ENCODE measurements around the gene NFKB1.
"Not testable (repeated sequence)": the region's sequence is repeated elsewhere in the genome, so short reads cannot be mapped to it uniquely, and the experiment has no call there.

The NFKB1 gene

DNA sequence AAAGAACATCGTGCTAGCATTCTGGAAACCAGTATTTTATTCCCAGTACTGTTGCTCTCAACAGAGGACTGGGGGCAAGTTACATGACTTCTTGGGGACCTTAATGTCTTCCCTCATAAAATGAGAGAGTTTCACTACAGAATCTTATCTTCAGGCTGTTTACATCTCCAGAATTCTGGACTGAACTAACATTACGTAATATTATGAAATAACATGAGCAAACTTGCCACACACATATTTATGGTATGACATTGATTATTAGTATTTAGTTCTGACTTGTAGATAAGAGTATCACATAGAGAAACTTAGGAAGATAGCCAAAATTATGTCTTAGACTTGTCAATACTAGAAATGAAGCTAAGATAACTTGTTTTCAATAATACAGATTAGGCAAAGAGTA lies 68.0 kb downstream of the NFKB1 start:
- DNase-seq: no peak

DNA sequence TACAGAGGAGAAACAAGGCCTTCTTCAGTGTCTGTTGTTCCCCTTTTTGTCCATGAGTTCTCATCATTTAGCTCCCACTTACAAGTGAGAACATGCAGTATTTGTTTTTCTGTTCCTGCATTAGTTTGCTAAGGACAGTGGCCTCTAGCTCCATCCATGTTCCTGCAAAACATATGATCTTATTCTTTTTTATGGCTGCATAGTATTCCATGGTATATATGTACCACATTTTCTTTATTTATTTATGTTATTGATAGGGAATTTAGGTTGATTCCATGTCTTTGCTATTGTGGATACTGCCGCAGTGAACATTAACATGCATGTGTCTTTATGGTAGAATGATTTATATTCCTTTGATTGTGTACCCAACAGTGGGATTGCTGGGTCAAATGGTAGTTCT lies 69.1 kb downstream of the NFKB1 start:
- not testable (repeated sequence) for DNase-seq

DNA sequence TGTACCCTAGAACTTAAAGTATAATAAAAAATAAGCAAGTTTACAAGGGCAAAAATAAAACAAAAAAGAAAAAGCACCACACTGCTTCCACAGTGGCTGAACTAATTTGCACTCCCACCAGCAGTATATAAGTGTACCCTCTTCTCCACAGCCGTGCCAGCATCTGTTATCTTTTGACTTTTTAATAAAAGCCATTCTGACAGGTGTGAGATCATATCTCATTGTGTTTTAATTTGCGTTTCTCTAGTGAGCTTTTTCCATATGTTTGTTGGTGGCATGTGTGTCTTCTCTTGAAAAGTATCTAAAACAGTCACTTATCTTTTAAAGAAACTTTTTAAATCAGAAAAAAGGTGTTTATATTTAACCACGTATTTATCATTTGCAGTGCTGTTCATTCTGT lies 71.3 kb downstream of the NFKB1 start:
- no peak for DNase-seq

DNA sequence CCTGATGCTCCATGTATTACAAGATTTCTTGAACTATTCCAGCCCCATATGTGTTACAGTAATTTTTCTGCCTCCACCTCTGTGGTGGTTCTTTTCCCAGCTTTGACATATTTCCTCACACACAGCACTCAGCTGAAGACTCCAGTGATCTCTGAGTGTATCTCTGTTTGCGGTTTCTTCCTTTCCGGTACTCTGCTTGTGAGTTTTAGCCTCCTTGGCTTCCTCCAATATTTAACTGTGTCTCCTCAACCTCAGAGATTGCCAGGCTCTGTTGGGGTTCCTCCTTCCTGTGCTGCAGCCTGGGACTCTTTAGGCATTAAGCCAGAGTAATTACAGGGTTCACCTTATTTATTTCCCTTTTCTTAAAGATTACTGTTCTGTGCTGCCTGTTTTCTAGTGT lies 73.2 kb downstream of the NFKB1 start:
- no peak for DNase-seq

DNA sequence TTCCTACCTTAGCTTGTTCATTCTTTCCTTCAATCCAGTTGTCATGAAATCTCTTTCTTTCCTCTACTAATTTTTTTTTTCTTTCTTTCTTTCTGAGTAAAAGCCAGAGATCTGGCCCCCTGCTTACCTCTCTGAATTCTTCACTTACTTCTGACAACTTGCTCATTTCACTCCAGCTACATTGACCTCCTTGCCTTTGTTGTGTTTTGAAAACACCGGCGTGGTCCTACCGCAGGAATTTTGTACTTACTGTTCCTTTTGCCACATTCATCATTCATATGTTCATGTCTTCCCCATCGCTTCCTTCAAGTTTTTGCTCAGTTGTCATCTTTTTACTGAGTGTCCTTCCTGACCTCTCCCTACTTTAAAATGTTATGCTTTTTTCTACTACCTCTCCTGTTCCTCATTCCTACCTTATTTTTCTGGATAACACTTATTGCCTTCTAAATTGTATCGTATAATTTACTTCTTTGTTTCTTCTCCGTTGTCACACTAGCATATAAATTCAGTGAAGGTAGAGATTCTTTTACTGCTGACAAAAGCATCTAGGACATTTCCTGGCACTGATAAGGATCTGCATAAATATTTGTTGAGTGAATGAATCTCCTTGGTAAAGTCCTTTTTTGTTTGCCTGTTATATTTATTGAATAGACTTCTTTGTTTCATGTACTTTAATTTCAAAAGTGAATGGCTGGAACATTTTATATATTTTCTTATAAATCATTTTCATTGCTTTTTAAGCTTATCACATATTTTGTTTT lies 74.4 kb downstream of the NFKB1 start:
- no peak for DNase-seq

DNA sequence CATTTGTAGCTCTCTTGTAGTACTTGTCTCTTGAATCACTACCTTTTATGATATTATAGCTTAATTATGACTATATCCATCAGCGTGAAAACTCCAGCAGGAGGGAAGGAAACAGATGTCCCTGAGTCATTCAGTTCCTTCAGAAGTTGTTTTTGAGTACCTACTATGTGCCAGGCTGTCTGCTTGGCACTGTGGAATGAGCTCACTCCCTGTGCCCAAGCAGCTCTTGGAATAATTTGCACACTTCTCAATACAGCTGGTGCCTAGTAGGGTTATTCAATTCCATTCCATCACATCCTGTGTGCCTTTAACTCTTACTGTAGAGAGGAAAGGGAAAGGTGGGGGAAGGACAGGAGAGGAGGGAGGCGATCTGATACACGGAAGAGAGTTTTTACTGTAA lies 77.1 kb downstream of the NFKB1 start:
- DNase-seq: no peak

DNA sequence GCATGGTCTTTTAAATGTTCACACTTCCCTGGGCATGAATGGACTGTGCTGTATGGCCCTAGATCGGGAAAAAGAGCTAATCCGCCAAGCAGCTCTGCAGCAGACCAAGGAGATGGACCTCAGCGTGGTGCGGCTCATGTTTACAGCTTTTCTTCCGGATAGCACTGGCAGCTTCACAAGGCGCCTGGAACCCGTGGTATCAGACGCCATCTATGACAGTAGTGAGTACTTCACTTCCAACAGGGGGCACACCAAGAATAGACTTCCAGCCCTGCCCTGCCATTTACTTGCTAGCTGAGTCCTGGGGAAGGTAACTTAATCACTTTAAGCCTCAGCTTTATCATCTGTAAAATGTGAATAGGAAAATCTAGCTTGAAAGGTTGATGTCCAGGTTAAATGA lies 77.7 kb downstream of the NFKB1 start:
- no peak for DNase-seq

DNA sequence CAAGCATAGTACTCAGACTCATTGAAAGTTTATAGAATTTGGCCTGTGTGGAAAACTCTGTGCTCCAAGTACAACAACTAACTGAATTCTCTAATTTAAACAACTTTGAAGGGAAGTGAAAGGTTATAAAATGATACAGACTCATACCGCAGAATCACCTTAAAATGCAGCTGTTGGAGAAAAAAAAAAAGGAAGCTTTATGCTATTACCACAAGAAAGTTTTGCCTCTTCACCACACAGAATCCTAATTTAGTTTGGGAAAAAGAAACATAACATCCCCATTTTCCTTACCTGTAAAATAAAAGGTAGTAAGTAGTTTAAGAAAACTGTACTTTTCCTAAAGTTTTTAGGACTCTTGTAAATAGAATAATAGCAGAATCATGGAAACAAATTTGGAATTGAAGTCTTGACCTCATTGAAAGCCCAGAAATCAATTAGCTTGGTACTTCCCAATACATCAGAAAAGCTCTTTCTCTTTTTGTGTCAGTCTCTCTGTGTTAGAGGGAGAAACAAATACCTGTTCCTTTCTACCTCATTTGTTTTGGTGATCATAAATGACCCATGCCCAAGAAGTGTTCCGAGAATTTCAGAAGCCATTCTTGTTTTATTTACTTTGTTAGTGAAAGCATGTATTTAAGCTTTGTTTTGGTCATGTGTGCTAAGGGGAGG lies 78.8 kb downstream of the NFKB1 start:
- DNase-seq: no peak

DNA sequence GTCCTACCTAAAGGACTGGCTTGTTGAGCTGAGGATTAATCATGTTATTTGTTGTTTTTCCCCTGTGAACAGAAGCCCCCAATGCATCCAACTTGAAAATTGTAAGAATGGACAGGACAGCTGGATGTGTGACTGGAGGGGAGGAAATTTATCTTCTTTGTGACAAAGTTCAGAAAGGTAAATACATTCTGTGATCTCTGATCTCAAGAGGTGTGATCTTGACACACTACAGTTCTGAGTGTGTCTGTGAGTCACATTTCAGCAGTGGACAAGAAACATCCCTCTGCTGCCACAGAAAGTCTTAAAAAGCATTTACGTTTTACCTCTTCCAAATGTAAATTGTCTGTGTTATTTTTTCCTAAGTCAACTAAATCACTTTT lies 79.3 kb downstream of the NFKB1 start:
- DNase-seq: no peak

DNA sequence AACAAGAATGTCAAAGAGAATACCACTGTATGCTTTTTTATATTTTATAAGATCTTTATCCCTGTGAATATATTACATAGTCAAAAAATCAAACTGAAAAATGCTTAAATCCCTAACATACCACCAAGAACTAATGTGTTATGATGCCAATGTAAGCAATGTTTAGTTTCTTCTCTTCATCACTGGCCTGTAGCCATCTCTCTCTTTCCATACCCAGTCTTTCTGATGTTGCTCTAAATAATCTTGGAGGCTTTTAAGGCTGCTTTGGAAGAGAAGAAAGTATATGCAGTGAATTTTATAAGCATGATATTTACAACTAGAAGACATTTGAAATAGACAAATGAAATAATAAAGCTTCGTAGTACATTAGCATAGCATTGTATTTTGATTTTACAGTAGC lies 82.9 kb downstream of the NFKB1 start:
- DNase-seq: no peak

DNA sequence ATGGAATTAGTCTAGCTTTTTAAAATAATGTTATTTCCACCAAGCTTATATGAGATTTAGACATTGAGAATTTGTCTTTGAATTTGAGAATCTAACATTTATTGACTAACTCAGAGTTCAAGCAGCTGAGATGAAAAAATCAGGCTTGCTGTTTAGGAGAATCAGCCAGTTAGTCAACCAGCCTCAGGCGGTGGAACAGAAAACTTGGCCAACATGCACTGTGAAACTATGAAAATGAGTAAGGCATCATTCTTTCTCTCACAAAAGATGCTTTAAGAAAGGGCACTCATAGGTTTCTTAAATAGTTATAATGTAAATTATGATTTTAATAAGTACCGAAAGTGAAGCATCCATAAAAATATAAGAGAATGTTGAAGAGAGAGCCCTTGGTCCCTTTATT lies 84.2 kb downstream of the NFKB1 start:
- DNase-seq: no peak

DNA sequence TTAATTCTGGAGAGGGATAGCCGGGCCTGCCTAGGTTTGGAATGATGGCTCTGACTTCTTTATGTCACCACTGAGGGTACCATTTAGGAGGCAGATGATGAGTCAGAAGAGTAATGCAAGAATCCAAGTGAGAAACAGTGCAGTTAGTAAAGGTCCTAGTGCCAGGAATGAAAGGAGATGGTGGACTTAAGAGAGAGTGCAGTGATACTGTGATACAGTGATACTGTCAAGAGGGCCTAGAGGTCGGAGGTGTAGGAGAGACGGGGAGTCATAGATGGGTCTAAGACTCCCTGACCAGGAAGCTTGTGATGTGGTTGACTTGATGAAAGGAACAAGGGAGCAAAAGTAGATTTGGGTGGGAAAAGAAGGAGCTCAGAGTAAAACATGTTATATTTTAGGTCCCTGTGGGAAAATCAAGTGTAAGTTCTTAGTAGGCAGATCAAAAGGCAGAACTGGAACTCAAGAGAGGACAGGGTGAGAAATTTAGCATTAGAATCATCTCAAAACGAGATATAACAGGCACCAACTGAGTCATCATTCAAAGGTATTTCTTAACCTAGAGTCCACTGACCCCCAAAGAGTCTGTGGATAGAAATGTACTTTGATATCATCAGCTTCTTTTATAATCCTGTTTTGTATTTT lies 85.0 kb downstream of the NFKB1 start:
- DNase-seq: no peak

DNA sequence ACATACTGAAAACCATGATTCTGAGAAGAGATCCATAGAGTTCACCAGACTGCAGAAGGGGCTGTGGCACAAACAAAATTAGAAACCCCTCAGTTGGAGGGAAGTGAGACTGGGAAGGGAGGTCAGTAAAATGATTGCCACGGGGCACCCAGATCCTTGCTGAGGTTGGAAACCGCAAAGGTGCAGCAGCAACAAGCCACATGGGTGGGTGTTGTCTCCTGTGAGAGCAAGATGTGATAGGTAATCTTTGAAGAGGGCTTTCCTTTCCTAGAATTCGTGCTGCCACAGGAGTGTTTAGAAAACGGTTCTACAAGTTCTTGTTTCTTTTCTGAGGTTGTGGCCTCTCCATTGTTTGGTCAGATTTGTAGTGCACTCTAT lies 85.5 kb downstream of the NFKB1 start:
- DNase-seq: no peak

DNA sequence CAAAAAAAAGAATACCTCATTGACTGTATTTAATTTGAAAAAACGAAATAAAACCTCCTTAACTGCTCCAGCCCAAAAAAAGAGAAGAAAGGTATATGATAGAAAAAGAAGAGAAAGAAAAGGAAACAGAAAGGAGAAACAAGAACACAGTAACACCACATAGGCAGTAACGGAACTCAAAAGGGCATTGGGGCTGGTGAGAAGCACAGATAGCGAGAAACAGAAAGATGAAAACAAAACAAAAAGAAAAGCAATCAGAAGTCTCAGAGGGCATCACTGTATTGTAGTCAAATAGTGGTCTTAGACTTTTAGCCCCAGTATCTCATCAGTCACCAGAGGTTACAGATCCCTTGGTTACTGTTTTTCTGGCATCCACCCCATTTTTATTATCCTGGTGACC lies 88.6 kb downstream of the NFKB1 start:
- DNase-seq: no peak

DNA sequence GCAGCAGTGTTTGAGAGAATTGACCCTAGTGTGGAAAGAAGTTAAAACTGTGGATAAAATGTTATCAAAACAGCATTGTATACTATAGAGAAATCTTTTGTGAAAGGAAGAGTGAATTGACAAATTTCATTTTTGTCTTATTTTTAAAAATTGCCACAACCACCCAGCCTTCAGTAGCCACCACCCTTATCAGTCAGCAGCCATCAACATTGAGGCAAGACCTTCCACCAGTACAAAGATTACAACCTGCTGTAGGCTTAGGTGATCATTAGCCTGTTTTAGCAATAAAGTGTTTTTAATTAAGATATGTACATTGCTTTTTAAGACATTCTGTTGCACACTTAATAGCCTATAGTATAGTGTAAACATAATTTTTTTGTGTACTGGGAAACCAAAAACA lies 91.1 kb downstream of the NFKB1 start:
- DNase-seq: no peak

DNA sequence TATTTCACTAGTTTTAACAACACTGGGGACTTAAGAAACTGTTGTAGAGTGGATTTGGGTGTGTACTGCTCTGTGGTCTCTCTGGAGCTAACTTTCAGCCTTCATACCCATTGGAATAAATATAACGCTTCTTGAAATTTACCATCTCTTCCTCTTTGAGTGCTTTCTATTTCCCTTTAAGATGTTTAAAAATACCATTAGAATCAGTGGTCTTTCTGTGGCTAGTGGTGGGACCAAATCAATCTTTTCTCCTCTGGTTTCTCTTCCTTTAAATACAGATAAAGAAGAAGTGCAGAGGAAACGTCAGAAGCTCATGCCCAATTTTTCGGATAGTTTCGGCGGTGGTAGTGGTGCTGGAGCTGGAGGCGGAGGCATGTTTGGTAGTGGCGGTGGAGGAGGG lies 92.0 kb downstream of the NFKB1 start:
- no peak for DNase-seq

DNA sequence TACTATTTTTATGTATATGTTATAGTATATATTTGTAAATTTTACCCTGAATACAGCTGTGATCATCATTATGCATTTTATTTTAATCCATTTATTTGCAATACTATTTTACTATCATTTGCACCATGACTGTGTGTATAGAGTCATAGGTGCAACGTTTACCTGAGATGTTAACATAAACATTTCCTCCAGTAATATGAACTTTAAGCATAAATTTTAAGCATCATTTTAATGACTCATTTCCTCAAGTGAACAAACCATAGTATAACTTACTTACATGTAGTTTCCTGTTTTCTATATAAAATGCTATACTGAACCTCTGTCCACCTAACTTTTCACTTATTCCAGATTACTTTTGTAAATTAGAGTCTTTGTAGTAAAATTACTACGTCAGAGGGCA lies 92.8 kb downstream of the NFKB1 start:
- no peak for DNase-seq

DNA sequence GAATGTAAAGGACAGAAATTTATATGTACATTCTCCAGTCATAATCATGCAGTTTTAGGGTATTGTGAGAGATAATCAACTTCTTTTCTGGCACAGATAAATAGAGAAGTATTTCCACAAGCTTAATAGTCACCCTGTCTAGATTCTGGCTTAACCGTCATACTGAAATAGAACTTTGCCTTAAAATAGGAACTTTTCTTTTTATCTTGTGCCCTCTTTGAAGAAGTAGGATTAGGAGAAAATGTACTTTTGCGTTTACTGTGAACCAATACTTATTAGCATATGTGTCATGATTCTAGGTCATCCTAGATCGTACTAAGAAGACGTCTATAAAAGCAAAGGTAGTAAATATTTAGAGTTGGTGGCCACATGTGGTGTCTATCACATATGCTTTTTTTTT lies 95.4 kb downstream of the NFKB1 start:
- DNase-seq: no peak

DNA sequence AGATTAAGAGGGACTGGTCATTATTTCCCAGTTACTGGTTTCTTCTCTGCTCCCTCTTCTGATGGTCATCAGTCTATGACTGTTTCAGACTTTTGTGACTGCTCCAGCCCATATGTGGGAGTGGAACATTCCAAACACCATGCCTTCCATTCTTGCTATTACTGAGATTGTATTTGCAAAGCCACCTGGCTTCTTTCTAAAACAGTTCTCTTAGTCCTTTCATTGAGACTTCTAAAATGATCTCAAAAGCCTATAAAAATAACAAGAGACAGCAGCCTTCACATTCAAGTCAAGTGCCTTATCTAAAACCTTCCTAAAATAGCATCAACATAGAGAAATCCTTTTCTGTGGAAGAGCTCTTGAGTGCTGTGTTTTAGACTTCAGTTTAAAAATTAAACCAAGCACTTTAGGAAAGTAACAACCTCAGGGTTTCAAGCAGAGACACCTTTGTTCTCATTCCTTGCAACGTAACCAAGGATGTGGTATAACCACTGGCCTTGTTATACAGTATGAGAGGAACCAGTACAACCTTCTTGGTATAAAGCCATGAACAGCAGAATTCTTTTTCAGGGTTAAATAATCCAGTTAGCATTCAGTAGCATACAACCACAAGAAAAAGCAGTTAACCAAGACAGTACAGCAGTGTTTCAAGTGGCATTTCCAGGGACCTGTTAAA lies 97.1 kb downstream of the NFKB1 start:
- no peak for DNase-seq

DNA sequence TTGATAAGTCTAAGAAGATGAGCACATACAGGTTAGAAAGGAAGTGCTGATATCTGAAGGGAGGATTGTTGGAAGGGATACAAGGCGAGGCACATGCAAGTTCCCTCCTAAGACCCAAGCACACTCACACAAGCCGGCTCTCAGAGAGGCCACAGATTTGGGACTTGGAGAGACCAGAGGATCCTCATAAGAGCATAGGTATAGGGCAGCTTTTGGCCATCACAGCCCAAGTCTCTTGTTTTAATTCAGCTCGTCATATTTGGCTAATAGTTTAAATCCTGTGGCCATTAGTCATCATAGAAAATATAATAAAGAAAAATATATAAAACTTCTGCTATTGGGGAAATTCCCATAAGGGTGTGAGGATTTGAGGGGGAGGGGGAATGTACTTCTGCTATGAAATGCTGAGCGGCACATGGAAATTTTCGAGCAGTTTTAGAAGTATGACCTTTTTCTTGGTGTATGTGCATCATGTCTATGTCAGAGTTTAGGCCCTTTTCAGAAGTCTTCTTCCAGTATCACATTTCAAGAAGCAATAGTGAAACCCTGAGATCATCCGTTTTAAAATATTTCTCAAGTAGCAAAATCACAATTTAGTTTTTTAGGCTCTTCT lies 97.7 kb downstream of the NFKB1 start:
- no peak for DNase-seq

DNA sequence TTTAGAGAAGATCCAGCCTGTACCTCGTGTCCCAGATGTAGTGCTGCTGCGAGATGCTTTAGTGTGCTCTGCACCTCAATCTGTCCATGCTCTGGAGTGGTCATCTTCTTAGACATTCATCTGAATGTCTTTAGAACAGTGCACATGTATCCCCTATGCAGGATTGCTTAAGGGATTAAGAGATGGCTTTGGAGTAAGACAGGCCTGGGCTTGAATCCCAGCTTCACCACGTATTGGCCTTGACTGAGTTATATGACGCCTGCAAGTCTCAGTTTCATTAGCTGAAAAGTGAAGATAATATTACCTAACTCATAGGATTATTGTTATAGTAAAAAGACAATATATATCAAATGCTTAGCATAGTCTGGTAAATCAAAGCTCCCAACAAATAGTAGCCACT lies 98.3 kb downstream of the NFKB1 start:
- DNase-seq: no peak

DNA sequence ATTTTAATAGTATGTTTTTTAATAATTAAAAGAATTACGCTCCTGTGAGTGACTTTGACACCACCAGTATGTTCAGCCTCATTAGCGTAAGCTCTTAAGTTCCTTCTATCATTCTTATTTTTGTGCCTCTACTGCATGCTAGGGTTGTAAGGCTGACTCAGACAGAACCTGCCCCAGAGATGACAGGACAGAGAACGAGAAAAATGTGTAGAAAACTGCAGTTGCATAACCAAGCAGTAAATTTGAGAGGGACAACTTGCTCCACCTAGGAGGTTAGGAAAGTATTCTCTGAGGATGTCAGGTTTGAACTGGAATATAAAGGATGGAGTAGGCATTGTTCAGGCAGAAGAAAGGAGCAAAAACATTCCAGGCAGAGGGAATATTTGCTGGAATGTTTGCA lies 98.7 kb downstream of the NFKB1 start:
- no peak for DNase-seq

DNA sequence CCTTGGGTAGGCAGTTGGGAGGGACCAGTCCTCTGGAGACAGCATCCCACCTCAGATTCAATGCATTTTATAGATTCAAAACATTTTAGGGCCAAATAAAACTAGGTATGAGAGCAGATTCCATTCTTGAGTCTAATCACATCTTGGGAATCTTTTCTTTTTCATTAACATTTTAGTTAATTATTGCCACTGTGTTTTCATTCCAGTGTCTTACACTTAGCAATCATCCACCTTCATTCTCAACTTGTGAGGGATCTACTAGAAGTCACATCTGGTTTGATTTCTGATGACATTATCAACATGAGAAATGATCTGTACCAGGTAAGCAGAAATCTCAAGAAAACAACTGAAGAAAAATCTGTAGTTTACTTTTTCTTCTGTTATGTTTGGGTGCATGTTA lies 99.5 kb downstream of the NFKB1 start:
- DNase-seq: no peak
